Measurements from ENCODE around the gene OR10J4.
"Not testable (repeated sequence)": the region's sequence is repeated elsewhere in the genome, so short reads cannot be mapped to it uniquely, and the experiment has no call there.

Gene OR10J4

GRCh38 chr1:159436469-159436868, 4.5 kb downstream of the OR10J4 start:
- no peak overlapping the region for H3K4me3 ChIP-seq (ENCODE audit: low read depth, low read length)
- TF ChIP-seq CTCF (conservative IDR thresholded peaks at IDR 0.05; ENCODE audit: low read depth, low read length): no peak

DNA sequence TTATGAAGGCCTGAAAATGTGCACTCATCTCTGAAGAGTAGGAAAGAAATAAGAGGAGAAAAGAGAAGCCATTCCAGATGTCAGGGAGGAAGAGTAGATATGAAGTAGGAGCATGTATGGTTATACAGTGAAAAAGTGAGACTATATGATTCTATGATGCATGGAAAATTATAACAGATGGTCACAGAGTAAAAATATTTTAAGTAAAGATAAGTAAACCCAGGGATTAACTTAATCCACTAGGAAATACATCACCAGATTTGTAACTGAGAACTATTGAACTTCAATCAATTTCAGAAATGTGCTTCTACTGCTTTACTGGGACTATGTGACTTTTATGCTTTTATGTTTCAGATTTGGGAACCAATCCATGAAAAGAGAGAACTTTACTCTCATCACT, 7.4 kb downstream of the OR10J4 start, which contains the start of gene OR10J1:
Gene OR10J1, plus strand, starts transcription at position 301 of the 400 bp plus-strand sequence. Its CDS starts 70 bp downstream, at position 371.
- H3K4me3 ChIP-seq (ENCODE audit: low read depth, low read length): no peak within 1 kb of the TSS
- TF ChIP-seq CTCF (conservative IDR thresholded peaks at IDR 0.05; ENCODE audit: low read depth, low read length): no peak
- DNase-seq (ENCODE audit: low read depth): no peak

More at GRCh38 chr1:159436469-159436868, 4.5 kb downstream of the OR10J4 start:
- no peak for DNase-seq (ENCODE audit: low read depth)

GRCh38 chr1:159441360-159441759, 9.4 kb downstream of the OR10J4 start:
- TF ChIP-seq CTCF (conservative IDR thresholded peaks at IDR 0.05; ENCODE audit: low read depth, low read length): no peak
- DNase-seq (ENCODE audit: low read depth): no peak
- H3K4me3 ChIP-seq (ENCODE audit: low read depth, low read length): no peak overlapping the region

DNA sequence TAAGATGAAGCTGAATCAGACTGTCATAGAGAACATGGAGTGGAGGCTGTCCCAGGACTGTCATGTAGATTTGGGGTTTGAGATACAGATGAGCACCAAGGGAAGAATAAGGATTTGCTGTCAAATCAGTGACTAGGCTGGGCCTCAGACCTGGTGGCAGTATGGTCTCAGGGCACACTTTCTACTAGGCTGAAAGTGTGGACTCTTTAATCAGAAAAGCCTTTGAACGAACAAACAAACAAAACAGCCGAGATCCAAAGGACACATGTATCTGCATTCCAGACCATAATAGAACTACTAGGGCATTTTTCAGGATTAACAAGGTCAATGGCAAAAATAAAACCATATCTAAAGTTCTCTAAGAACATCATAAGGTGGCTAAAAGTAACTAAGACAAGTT, 10.4 kb downstream of the OR10J4 start:
- no peak for DNase-seq (ENCODE audit: low read depth)
- no peak for TF ChIP-seq CTCF (conservative IDR thresholded peaks at IDR 0.05; ENCODE audit: low read depth, low read length)
- H3K4me3 ChIP-seq (ENCODE audit: low read depth, low read length): no peak overlapping the region

DNA sequence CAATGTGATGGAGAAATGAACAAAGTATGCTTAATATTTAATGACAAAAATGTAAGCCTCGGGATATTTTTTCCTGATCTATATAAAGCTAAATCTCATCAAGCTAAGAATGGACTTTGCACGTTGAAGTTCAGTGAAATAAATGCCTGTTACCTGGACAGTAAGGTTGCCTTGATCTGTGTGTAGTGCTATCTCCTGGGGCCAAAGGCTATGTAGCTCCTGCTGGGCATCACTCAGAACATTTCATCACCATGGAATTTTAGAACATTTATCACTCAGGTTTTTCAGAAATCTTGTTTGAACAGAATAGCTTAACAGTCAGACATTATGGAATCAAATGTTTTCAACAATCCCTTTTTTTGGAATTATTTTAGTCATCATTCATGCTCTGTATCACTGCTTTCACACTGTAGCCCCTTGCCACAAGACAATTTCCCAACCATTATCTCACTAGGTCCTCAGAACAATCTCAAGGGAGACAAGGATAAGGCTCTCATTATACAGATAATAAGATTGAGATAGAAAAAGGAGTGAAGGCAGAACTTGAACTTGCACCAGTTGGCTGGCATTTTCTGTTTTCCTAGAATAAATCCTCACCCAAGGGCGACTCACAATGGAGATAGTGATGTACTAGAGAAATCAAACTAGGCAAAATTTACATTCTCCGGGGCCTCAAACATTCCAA, 11.2 kb downstream of the OR10J4 start:
- no peak for DNase-seq (ENCODE audit: low read depth)
- no peak for TF ChIP-seq CTCF (conservative IDR thresholded peaks at IDR 0.05; ENCODE audit: low read depth, low read length)
- H3K4me3 ChIP-seq (ENCODE audit: low read depth, low read length): no peak overlapping the region

DNA sequence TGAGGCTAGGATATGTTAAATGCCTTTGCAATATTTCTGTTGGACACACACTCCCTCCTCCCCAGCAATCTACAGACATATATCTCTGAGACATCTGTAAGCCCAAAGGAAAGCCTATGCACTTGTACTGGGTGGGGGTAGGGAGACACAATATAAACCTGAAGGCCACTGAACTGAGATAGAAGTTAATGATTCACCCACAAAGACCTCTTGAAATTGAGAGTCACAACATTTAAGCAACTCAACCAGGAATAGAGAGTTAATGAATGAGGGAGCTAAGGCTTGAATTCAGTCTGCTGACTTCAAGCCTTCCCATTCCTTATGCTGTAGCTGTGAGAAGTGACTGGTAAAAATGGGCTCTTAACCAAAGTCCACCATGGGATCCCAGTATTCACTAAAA, 12.5 kb downstream of the OR10J4 start:
- H3K4me3 ChIP-seq (ENCODE audit: low read depth, low read length): no peak overlapping the region
- no peak for TF ChIP-seq CTCF (conservative IDR thresholded peaks at IDR 0.05; ENCODE audit: low read depth, low read length)
- no peak for DNase-seq (ENCODE audit: low read depth)

DNA sequence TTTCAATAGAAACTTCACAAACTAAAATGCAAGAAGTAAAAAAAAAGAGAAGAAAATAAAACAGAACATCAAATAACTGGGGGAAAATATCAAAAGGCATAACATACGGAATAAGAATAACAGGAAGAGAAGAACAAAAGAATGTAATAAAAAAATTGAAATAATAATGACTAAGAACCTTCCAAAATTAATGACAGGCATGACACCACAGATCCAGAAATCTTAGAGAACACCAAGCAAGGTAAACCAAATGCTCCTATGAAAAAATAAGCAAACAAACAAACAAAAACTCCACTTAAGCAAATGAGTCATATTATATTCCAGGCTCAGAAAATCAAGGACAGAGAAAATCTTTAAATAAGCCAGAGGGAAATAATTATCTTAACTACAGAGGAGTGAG, 16.2 kb downstream of the OR10J4 start:
- no peak for TF ChIP-seq CTCF (conservative IDR thresholded peaks at IDR 0.05; ENCODE audit: low read depth, low read length)
- H3K4me3 ChIP-seq (ENCODE audit: low read depth, low read length): no peak overlapping the region
- DNase-seq (ENCODE audit: low read depth): no peak

DNA sequence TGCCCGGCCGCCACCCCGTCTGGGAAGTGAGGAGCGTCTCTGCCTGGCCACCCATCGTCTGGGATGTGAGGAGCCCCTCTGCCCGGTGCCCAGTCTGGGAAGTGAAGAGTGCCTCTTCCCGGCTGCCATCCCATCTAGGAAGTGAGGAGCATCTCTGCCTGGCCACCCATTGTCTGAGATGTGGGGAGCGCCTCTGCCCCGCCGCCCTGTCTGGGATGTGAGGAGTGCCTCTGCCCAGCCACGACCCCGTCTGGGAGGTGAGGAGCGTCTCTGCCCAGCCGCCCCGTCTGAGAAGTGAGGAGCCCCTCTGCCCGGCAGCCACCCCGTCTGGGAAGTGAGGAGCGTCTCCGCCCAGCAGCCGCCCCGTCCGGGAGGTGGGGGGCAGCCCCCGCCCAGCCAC, 17.6 kb downstream of the OR10J4 start:
- H3K4me3 ChIP-seq (ENCODE audit: low read depth, low read length); DNase-seq (ENCODE audit: low read depth): not testable (repeated sequence)
